Nephron progenitor cell (in vitro differentiated cells): ENCODE measurements around the gene DMAP1.

Source experiments
- DNase-seq: peaks from one replicate; pipeline ENCODE4 v3.0.0; 2021
- H3K27ac Mint-ChIP-seq: 2 replicates; pipeline ENCODE4 v1.8.0; 2021; ENCODE audit warnings: mild to moderate bottlenecking, moderate library complexity, mixed read lengths
- H3K27me3 Mint-ChIP-seq: 2 replicates; pipeline ENCODE4 v1.8.0; 2021; ENCODE audit warnings: mild to moderate bottlenecking, low read depth, mixed read lengths; ENCODE audit not compliant: poor library complexity
- H3K36me3 Mint-ChIP-seq: 2 replicates; pipeline ENCODE4 v1.8.0; 2021; ENCODE audit warnings: low read depth, mixed read lengths
- H3K4me1 Mint-ChIP-seq: 2 replicates; pipeline ENCODE4 v1.8.0; 2021; ENCODE audit warnings: mixed read lengths
- H3K4me3 Mint-ChIP-seq: 2 replicates; pipeline ENCODE4 v1.8.0; 2021; ENCODE audit warnings: mild to moderate bottlenecking, moderate library complexity, mixed read lengths
- H3K9me3 Mint-ChIP-seq: 2 replicates; pipeline ENCODE4 v1.8.0; 2021; ENCODE audit warnings: mild to moderate bottlenecking, moderate library complexity, mixed read lengths
- CTCF ChIP-seq: fragments of 200-600 bp; sonication (generic); IDR thresholded peaks from 2 replicates; pipeline ENCODE4 v1.5.0; 2021; ENCODE audit warnings: antibody characterized with exemption

DMAP1 gene

GRCh38 chr1:44219301-44219626, 6.0 kb downstream of the DMAP1 start:
- Mint-ChIP-seq H3K4me3 (no peak overlapping the region), H3K4me1 (peaks cover 65% of the 10 kb centered on the region), H3K27me3 (peaks cover 8% of the 10 kb centered on the region), H3K36me3 (peaks cover 38% of the 10 kb centered on the region), H3K27ac (no peak overlapping the region), H3K9me3 (no peaks in the 10 kb centered on the region)
- TF ChIP-seq CTCF: no peak
- DNase-seq: no peak

DNA sequence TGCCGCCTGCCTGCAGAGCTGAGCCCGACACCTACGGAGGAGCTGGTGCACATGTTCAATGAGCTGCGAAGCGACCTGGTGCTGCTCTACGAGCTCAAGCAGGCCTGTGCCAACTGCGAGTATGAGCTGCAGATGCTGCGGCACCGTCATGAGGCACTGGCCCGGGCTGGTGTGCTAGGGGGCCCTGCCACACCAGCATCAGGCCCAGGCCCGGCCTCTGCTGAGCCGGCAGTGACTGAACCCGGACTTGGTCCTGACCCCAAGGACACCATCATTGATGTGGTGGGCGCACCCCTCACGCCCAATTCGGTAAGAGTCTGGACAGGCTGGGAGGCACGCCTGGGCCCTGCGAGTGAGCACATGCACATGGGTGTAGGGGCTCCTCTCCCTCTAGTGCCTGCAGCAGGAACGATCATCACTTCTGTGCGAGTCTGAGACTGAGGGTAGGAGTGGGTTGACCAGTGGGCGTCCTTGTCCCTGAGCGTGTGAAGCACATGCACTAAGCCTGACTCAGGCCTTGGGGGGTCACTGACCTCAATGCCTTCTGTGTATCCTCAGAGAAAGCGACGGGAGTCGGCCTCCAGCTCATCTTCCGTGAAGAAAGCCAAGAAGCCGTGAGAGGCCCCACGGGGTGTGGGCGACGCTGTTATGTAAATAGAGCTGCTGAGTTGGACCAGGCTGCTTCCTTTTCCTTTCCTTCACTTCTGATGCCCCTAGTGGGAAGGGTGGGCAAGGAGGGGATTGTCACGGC, 6.9 kb downstream of the DMAP1 start:
- Mint-ChIP-seq H3K36me3 (peaks cover 45% of the 10 kb centered on the region), H3K27me3 (peaks cover 2% of the 10 kb centered on the region), H3K4me1 (peaks cover 56% of the 10 kb centered on the region), H3K4me3 (no peak overlapping the region), H3K9me3 (peaks cover 3% of the 10 kb centered on the region), H3K27ac (no peak overlapping the region)
- no peak for TF ChIP-seq CTCF
- DNase-seq: no peak

DNA sequence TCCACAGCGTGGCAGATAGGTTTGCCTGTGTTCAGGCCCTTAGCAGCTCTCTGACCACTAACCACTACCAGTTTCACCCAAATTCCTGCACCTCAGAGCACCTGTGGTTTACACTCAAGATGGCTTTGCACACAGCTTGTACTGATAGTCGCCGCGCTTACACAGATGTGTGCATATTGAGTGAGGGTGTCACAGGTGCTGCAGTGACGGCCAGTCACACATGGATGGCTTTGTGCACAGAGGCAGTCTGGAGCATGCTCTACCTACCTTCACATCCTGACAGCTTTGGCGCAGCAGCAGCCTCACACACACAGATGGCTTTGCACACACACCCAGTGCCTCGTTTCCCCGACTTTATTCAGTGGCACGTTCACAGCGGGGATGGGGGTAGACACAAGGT, 7.5 kb downstream of the DMAP1 start:
- TF ChIP-seq CTCF: no peak
- Mint-ChIP-seq H3K4me1 (peaks cover 55% of the 10 kb centered on the region), H3K36me3 (peaks cover 46% of the 10 kb centered on the region), H3K4me3 (no peak overlapping the region), H3K27ac (no peak overlapping the region), H3K27me3 (peaks cover 2% of the 10 kb centered on the region), H3K9me3 (peaks cover 9% of the 10 kb centered on the region)
- DNase-seq: no peak

DNA sequence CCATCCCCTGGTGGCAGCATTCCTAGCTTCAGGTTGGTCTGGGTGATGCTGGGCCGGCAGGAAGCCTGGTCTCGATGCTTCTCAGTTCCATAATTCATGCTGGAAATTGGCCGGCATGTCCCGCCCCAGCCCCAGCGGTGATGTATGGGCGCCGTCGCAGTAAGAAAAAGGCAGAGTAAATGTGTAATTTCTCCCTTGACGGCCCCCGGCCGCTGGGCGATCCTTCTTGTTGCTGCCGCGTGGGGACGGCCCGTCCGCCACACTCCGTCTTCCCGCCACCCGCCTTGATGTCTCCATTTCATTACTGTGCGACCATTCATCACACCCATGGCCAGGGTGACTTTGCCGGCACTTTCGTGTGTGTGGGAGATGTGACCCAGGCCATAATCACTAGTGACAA, 8.5 kb downstream of the DMAP1 start:
- peaks cover 55% of the 10 kb centered on the region for H3K4me1 Mint-ChIP-seq
- DNase-seq: no peak
- H3K27me3 Mint-ChIP-seq: peaks cover 2% of the 10 kb centered on the region
- H3K4me3 Mint-ChIP-seq: no peak overlapping the region
- no peak for TF ChIP-seq CTCF
- H3K36me3 Mint-ChIP-seq: peaks cover 46% of the 10 kb centered on the region
- H3K9me3 Mint-ChIP-seq: peaks cover 19% of the 10 kb centered on the region
- H3K27ac Mint-ChIP-seq: no peak overlapping the region

DNA sequence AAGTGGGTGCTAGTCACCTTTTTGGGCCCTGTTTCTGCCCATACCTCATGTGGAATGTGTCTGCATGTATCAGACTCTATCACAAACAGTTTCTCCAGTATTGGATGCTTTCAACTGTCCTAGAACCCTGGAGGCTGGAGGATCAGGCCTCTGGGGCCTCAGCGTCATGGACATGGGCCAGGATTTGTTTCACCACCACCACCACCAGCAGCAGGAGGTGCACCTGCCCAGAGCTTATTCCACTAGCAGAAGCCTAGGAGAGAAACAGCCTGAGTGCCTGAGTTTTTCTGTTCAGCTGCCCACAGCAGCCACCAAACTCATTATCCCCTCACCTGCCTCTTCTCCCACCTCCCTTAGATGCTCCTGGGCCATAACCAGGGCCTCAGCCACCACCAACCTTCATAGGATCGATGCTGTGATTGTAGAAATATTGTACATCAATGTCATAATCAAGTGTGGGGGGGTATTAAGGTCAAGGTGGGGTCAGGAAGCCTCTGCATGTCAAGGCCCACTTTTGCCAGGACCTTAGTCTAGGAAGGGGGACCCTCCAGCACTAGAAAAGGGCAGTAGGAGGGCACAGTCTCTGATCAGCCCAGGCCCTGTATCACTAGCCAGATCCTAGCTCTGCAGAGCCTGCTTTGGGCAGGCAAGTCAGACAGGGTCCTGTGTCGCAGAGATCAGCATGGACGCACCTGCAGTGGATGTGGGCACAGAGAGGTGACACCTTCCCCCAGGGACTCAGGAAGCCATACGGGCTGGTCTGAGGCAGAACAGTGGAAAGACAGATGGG, 9.3 kb downstream of the DMAP1 start:
- Mint-ChIP-seq H3K4me1 (peaks cover 49% of the 10 kb centered on the region), H3K27me3 (peaks cover 2% of the 10 kb centered on the region), H3K27ac (no peak overlapping the region), H3K4me3 (no peak overlapping the region), H3K9me3 (peaks cover 24% of the 10 kb centered on the region), H3K36me3 (peaks cover 52% of the 10 kb centered on the region)
- no peak for DNase-seq
- TF ChIP-seq CTCF: no peak

DNA sequence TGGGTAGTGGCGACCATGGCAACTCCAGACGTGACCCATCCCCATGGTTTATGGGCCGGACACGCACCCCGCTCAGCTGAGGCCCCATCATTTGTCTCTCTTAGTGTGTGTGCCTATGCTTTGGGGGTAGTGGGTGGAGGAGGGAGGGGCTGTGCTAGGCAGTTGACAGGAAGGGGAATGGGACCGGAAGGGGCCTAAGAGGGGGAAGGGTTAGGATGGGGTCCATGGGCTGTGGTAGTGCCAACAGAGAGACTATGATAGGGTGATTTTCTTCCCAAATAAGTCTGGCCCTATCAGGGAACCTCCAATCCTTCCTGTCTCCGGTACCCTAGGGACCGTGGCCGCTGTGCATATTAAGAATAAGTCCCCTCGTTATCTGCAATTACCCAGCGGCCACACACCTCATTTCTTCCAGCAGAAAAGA, 9.9 kb downstream of the DMAP1 start:
- no peak for DNase-seq
- H3K9me3 Mint-ChIP-seq: peaks cover 28% of the 10 kb centered on the region
- peaks cover 43% of the 10 kb centered on the region for H3K4me1 Mint-ChIP-seq
- H3K4me3 Mint-ChIP-seq: no peak overlapping the region
- no peak for TF ChIP-seq CTCF
- peaks cover 2% of the 10 kb centered on the region for H3K27me3 Mint-ChIP-seq
- H3K27ac Mint-ChIP-seq: no peak overlapping the region
- peaks cover 58% of the 10 kb centered on the region for H3K36me3 Mint-ChIP-seq
